Measurements from ENCODE around the gene CCDC93.

Gene CCDC93

DNA sequence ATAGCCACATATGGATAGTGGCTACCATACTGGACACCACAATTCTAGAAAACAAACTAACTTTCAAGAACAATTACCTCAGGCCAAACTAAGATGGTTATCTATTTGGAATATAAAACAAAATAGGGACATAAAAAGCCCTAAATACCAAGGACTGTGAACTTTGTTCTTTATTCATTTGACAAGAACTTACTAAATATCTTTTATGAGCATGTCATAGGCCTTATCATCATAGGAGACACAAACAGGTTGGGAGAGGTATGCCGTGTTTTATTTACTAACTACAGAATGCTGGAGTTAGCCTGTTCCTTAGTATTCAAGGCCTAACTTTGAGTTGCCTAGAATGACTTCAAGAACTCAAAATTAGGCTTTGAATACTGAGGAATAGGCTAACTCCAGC, 32.1 kb downstream of the CCDC93 start:
- DNase-seq (ENCODE audit: low spot score), result no peak
- ChIA-PET POLR2A (ENCODE audit: low non-redundant PET) (no interaction called here), CTCF (no interaction called here)
- TF ChIP-seq, protein P1, sequence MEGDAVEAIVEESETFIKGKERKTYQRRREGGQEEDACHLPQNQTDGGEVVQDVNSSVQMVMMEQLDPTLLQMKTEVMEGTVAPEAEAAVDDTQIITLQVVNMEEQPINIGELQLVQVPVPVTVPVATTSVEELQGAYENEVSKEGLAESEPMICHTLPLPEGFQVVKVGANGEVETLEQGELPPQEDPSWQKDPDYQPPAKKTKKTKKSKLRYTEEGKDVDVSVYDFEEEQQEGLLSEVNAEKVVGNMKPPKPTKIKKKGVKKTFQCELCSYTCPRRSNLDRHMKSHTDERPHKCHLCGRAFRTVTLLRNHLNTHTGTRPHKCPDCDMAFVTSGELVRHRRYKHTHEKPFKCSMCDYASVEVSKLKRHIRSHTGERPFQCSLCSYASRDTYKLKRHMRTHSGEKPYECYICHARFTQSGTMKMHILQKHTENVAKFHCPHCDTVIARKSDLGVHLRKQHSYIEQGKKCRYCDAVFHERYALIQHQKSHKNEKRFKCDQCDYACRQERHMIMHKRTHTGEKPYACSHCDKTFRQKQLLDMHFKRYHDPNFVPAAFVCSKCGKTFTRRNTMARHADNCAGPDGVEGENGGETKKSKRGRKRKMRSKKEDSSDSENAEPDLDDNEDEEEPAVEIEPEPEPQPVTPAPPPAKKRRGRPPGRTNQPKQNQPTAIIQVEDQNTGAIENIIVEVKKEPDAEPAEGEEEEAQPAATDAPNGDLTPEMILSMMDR (conservative IDR thresholded peaks at IDR 0.05; ENCODE audit: low read depth), result no peak
- no peak overlapping the region for H3K27ac ChIP-seq

DNA sequence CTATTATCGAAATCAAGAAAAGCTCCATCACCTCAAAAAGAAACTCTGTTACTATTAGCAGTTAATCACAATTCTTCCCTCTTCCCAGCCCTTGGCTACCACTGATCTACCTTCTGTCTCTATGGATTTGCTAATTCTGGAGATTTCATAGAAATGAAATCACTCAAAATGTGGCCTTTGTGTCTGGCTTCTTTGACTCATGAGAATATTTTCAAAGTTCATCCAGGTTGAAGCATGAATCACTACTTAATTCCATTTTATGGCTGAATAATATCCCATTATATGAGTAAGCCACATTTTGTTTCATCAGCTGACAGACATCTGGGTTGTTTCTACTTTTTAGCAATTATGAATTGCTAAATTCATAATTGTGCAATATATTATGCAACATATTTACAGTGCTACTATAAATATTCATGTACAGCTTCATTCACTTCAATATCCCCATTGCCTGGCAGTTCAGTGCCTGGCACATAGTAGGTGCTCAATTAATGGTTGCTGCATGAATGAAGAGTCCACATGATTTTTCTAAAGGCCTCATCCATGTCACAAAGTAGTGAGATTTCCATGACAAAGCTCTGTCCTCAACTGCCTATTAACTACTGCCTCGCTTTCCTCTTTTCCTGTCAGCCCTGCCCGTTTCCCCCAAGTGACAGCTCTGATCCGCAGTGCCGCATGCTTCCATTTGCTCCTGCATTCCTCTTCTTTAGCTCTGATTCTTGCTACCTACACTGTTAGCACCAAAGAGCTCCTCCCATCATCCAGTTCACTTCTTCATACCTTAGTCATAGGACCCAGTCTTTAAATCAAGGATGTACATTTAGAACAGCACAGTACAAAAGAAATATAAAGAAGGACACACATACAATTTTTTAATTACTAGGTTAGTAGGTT, 32.8 kb downstream of the CCDC93 start:
- POLR2A ChIA-PET (ENCODE audit: low non-redundant PET), result no interaction called here
- peak; percentile 65 for DNase-seq (ENCODE audit: low spot score)
- peak overlapping the region; percentile 69 for H3K27ac ChIP-seq
- TF ChIP-seq, protein P1 (conservative IDR thresholded peaks at IDR 0.05; ENCODE audit: low read depth), result no peak
- CTCF ChIA-PET, result interaction anchor here (0.6 to 1.7 kb wide), 2 partner anchors 22 to 417 kb away, joined by 3 to 7 read pairs; no protein-coding TSS in a partner anchor

DNA sequence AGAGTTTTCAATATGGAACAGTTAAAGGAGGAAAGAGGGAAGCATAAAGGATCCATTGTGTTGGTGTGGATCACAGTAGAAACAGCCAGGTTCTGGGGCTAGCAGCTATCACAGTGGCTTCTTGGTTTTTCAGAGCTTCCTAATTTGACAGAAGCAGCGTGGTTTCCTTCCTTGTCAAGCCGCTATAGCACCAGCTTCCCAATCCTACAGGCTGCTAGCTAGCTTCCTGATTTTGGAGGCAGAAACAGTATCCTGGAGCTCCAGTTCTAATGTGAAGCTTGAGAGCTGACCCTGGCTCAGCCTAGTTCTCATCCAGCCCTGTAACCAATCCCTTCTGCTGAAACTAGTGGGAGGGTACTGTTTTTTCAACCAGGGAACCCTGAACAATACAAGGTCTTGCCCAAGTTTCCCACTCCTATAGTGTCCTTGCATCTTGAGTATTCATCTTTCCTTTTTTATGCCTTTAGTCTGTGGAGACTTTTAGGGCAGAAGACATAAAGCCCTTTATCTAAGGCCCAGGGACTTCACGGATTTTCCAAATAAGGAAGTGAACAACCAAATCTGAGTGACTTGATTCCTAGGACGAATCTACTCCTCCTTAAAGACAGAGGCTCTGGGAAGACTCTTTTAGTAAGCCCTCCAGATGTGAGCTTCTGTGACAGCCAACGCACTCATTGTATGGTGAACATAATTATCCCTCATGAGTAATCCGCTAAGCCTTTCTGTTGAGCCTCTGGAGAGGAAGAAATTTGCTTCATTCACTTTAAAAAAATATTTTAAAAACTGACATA, 33.8 kb downstream of the CCDC93 start:
- CTCF ChIA-PET, result interaction anchor here (0.6 to 1.7 kb wide), 2 partner anchors 23 to 418 kb away, joined by 3 to 7 read pairs; no protein-coding TSS in a partner anchor
- TF ChIP-seq, protein P1 (conservative IDR thresholded peaks at IDR 0.05; ENCODE audit: low read depth), result no peak
- POLR2A ChIA-PET (ENCODE audit: low non-redundant PET), result no interaction called here
- peak; percentile 34 for DNase-seq (ENCODE audit: low spot score)
- H3K27ac ChIP-seq, result peak overlapping the region; percentile 87

DNA sequence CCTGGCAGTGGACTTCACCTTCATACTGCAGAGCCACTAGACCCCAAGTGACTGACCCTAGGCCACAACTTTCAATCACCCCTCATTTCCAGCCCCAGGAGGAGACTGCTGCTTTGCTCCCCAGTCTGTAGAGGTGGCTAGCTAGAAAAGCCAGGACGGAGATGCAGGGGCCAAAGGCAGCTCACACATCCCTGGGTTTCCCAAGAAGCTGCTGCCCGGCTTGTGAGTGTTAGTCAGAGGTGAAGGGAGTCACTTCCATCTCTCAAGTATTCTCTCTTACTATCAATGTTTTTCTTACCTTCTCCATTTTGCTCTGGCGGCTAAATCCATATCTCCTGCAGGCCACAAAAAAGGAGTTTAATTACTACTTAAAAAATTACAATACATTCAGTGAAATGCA, 36.2 kb downstream of the CCDC93 start:
- DNase-seq (ENCODE audit: low spot score), result no peak
- POLR2A ChIA-PET (ENCODE audit: low non-redundant PET), result interaction anchor here (0.5 kb wide), 1 partner anchor 1385 kb away, joined by 6 read pairs; no protein-coding TSS in a partner anchor
- no peak overlapping the region for H3K27ac ChIP-seq
- TF ChIP-seq, protein P1 (conservative IDR thresholded peaks at IDR 0.05; ENCODE audit: low read depth), result no peak
- CTCF ChIA-PET, result no interaction called here

DNA sequence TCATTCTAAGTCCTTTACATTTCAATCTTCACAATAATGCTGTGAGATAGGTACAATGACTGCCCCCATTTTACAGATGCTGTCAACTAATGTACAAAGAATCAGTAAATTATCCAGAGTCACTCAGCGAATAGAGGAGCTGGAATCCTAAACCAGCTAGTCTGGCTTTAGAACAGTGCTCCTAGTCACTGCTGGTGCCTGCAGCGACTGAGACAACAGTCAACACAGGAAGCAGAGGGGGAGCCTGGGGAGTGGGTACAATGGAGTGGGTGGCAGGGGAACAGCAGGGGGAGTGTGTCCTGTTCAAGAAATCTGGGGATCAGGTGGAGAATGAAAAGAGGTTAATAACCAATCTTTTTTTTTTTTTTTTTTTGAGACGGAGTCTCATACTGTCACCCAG, 37.3 kb downstream of the CCDC93 start:
- TF ChIP-seq, protein P1 (conservative IDR thresholded peaks at IDR 0.05; ENCODE audit: low read depth), result no peak
- no peak overlapping the region for H3K27ac ChIP-seq
- no peak for DNase-seq (ENCODE audit: low spot score)
- POLR2A ChIA-PET (ENCODE audit: low non-redundant PET), result no interaction called here
- CTCF ChIA-PET, result no interaction called here

DNA sequence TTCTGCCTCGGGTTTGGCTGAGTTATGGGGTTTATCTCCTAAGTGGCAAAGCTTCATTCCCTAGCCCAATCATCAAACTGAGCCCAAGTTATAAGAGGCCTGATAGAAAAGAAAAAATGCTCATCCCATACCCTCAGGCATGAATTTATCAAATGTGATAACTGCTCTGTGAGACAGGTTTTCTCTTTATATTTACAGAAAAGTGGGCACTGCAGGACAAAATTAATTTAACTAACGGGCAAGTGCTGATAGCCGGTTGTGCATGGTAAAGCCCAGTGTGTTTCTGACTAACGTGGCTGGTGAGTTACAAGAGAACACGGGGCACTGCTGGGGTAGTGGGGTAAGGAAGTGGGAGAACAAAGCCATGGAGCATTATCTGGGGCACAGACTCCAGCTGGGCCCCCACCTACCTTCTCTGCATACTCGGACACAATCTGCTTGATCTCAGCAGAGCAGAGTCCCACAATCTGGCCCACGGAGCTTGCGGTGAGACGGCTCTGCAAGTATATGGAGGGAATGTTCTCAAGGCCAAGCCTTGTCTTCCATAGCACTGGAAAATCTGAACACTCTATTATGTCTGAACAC, 40.3 kb downstream of the CCDC93 start:
- POLR2A ChIA-PET (ENCODE audit: low non-redundant PET), result no interaction called here
- H3K27ac ChIP-seq, result no peak overlapping the region
- TF ChIP-seq, protein P1 (conservative IDR thresholded peaks at IDR 0.05; ENCODE audit: low read depth), result no peak
- CTCF ChIA-PET, result no interaction called here
- no peak for DNase-seq (ENCODE audit: low spot score)

Data from RWPE1 (cell line).